22Rv1 (cell line): ENCODE data around the gene APAF1.

ENCODE experiments used
- H3K27ac ChIP-seq: fragments of 450-650 bp; 2 replicates; pipeline ENCODE4 v1.5.1; 2017
- ZFX ChIP-seq: fragments of 450-650 bp; IDR thresholded peaks from 2 replicates; pipeline ENCODE4 v1.6.1; 2017; ENCODE audit warnings: antibody characterized with exemption, borderline replicate concordance
- TF ChIP-seq, protein P1 (sequence below): fragments of 450-650 bp; IDR thresholded peaks from 2 replicates; pipeline ENCODE4 v1.5.1; 2017; ENCODE audit warnings: mild to moderate bottlenecking

APAF1 gene

DNA sequence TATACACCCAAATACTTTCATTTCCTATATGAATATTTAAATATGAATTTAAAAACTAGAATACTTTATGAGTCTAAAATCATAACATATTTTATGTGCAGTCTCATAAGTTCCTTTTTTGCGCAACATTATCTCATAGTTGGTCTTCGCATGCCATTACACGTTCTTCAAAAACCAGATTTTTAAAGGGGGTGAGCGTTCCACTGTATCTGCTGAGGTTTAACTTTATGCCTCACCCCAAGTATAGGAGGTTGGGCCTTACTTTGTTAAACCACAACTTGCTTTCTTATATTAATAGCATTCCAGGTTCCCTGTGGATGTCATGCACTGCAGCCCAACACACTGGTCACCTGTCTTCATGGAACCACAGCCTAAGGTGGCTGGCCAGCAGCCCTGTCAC, 118.6 kb downstream of the APAF1 start:
- no peak for TF ChIP-seq ZFX
- TF ChIP-seq, protein P1, sequence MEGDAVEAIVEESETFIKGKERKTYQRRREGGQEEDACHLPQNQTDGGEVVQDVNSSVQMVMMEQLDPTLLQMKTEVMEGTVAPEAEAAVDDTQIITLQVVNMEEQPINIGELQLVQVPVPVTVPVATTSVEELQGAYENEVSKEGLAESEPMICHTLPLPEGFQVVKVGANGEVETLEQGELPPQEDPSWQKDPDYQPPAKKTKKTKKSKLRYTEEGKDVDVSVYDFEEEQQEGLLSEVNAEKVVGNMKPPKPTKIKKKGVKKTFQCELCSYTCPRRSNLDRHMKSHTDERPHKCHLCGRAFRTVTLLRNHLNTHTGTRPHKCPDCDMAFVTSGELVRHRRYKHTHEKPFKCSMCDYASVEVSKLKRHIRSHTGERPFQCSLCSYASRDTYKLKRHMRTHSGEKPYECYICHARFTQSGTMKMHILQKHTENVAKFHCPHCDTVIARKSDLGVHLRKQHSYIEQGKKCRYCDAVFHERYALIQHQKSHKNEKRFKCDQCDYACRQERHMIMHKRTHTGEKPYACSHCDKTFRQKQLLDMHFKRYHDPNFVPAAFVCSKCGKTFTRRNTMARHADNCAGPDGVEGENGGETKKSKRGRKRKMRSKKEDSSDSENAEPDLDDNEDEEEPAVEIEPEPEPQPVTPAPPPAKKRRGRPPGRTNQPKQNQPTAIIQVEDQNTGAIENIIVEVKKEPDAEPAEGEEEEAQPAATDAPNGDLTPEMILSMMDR, result no peak
- no peak overlapping the region for H3K27ac ChIP-seq

DNA sequence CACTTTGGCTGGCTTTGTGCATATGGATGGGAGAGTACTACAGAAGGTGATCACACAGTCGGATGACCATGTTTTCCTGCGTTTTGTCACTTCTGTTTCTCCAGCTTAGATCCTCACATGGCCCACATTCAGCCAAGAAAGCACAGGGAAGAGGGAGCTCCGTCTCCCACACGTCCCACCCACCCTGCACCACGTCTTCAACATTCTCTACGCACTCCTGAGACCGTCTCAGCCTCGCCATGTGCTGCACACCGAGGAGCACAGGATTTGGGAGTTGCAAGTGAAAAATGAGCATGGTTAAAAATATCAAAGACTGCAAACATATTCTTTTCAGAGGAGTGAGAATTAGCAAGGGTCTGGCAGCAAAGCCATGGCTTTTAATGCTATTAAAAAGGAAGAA, 122.2 kb downstream of the APAF1 start:
- TF ChIP-seq, protein P1, result no peak
- no peak for TF ChIP-seq ZFX

DNA sequence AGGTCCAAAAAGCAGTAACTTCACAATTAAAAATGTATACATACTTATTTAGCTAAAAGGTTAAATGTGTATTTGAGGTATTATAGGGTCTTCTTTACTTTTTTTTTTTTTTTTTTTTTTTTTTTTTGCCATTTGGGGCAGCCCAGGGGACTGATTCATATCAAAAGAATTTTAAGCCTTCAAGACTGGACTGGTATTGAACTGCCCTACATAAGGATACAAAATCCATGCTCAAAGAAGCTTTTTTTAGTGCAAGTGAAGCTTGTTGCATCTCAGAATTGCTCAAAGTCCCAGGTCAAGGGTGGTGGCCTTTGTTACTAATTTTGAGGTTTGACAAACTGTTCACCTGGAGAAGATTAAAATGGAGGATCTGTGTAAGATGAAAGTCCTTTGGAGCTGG, 124.0 kb downstream of the APAF1 start:
- no peak overlapping the region for H3K27ac ChIP-seq
- TF ChIP-seq, protein P1, result no peak
- TF ChIP-seq ZFX, result no peak

More for the DNA sequence above, 122.2 kb downstream of the APAF1 start:
- H3K27ac ChIP-seq, result no peak overlapping the region

- TF ChIP-seq, protein P1, result no peak
- TF ChIP-seq ZFX, result no peak
- H3K27ac ChIP-seq, result no peak overlapping the region
These were observed 125.1 kb downstream of the APAF1 start for GRCh38 chr12:98770230-98770629.

- TF ChIP-seq ZFX, result no peak
- TF ChIP-seq, protein P1, result no peak
- no peak overlapping the region for H3K27ac ChIP-seq
These were observed 127.0 kb downstream of the APAF1 start for GRCh38 chr12:98771811-98772752.

GRCh38 chr12:98772818-98773217, 127.7 kb downstream of the APAF1 start:
- no peak for TF ChIP-seq ZFX
- TF ChIP-seq, protein P1, result no peak
- H3K27ac ChIP-seq, result no peak overlapping the region

- no peak overlapping the region for H3K27ac ChIP-seq
- TF ChIP-seq ZFX, result no peak
- TF ChIP-seq, protein P1, result no peak
These were observed 135.2 kb downstream of the APAF1 start for GRCh38 chr12:98780261-98780660.
